Progenitor cell of endocrine pancreas (in vitro differentiated cells): ENCODE data around the gene C15orf62. TPM values are rescaled to one million over a fixed set of nuclear protein-coding genes. Genes with fewer than 3 reads are reported as not detected.
A peak's percentile ranks its signal among the peaks of the same experiment; 100 is the strongest.

Source experiments
- DNase-seq: peaks from one replicate; pipeline ENCODE4 v3.0.0; 2021; ENCODE audit warnings: low spot score; ENCODE audit not compliant: unreplicated experiment
- H3K27ac Mint-ChIP-seq: 2 replicates; pipeline ENCODE4 v1.8.0; 2021; ENCODE audit warnings: mild to moderate bottlenecking, moderate library complexity, mixed read lengths
- H3K27me3 Mint-ChIP-seq: 2 replicates; pipeline ENCODE4 v1.8.0; 2021; ENCODE audit warnings: mixed read lengths
- H3K36me3 Mint-ChIP-seq: 2 replicates; pipeline ENCODE4 v1.8.0; 2022; ENCODE audit warnings: mixed read lengths; ENCODE audit not compliant: insufficient read depth
- H3K4me1 Mint-ChIP-seq: 2 replicates; pipeline ENCODE4 v1.8.0; 2021; ENCODE audit warnings: low read depth, mixed read lengths
- H3K4me3 Mint-ChIP-seq: 2 replicates; pipeline ENCODE4 v1.8.0; 2021; ENCODE audit warnings: low read depth, mild to moderate bottlenecking, moderate library complexity, mixed read lengths
- H3K9me3 Mint-ChIP-seq: 2 replicates; pipeline ENCODE4 v1.8.0; 2021; ENCODE audit warnings: low read depth, mixed read lengths
- total RNA-seq: library from RNA; stranded (reverse); gene quantifications from 2 replicates; pipeline ENCODE4 v1.2.1, GENCODE V29; 2021
- TF ChIP-seq, protein P1 (sequence below): fragments of 200-600 bp; sonication (generic); IDR thresholded peaks from one replicate; pipeline ENCODE4 v1.5.0; 2021; ENCODE audit warnings: antibody characterized with exemption, mild to moderate bottlenecking; ENCODE audit not compliant: unreplicated experiment

C15orf62 gene
- total RNA-seq, 1 donor from 2014 or later = 1.9 TPM

DNA sequence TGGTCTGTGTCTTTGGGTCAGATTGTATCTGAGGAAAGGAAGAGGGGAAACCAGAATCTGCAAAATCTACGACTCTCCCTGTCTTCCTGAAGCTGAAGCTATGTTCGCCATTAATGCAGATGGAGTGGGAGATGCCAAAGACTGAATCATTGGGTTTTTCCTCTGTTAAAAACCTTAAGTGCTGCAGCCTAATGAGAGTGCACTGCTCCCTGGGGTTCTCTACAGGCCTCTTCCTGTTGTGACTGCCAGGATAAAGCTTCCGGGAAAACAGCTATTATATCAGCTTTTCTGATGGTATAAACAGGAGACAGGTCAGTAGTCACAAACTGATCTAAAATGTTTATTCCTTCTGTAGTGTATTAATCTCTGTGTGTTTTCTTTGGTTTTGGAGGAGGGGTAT is 38.7 kb upstream of the C15orf62 start:
- Mint-ChIP-seq H3K36me3 (peaks cover 11% of the 10 kb centered on the region), H3K27ac (no peak overlapping the region), H3K4me1 (peaks cover 1% of the 10 kb centered on the region), H3K4me3 (no peak overlapping the region), H3K9me3 (no peaks in the 10 kb centered on the region), H3K27me3 (no peaks in the 10 kb centered on the region)
- TF ChIP-seq, protein P1, sequence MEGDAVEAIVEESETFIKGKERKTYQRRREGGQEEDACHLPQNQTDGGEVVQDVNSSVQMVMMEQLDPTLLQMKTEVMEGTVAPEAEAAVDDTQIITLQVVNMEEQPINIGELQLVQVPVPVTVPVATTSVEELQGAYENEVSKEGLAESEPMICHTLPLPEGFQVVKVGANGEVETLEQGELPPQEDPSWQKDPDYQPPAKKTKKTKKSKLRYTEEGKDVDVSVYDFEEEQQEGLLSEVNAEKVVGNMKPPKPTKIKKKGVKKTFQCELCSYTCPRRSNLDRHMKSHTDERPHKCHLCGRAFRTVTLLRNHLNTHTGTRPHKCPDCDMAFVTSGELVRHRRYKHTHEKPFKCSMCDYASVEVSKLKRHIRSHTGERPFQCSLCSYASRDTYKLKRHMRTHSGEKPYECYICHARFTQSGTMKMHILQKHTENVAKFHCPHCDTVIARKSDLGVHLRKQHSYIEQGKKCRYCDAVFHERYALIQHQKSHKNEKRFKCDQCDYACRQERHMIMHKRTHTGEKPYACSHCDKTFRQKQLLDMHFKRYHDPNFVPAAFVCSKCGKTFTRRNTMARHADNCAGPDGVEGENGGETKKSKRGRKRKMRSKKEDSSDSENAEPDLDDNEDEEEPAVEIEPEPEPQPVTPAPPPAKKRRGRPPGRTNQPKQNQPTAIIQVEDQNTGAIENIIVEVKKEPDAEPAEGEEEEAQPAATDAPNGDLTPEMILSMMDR = no peak
- DNase-seq = no peak

DNA sequence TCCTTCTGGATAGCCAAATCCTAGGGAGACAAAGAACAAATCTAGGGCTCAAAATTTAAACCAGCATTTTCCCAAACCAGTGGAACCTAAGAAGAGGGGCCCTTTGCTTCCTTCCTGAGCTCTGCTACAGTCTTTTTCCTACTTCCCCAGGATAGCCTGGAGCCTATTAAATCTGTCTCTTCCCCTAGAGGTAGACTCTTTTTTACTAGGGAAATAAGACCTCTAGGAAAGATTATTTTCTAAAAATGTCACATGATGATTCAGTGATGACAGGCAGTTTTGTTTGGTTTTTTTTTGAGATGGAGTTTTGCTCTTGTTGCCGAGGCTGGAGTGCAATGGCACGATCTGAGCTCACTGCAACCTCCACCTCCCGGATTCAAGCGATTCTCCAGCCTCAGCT is 33.2 kb upstream of the C15orf62 start:
- H3K27me3 Mint-ChIP-seq = no peaks in the 10 kb centered on the region
- no peaks in the 10 kb centered on the region for H3K9me3 Mint-ChIP-seq
- DNase-seq = no peak
- H3K36me3 Mint-ChIP-seq = peaks cover 3% of the 10 kb centered on the region
- peak overlapping the region; percentile 94 for H3K27ac Mint-ChIP-seq
- H3K4me1 Mint-ChIP-seq = peaks cover 21% of the 10 kb centered on the region
- H3K4me3 Mint-ChIP-seq = peak overlapping the region; percentile 43
- TF ChIP-seq, protein P1 = no peak

DNA sequence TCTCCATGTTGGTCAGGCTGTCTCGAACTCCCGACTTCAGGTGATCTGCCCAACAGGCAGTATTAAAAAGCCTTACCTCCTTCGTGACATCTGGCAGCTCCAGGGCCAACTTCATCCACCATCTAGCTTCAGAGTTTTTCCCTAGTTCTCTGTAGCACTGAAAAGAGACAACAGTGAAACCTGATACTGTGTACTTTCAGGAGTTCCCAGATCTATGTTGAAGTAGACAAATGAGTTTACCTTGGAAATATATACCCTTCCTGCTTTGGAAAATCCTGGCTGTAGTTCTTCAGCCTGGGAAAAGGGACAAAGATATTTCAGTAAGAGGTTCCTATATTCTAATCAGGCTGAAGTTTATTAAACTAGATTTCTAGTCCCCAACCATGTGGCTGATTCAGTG is 32.7 kb upstream of the C15orf62 start:
- Mint-ChIP-seq H3K4me1 (peaks cover 21% of the 10 kb centered on the region), H3K9me3 (no peaks in the 10 kb centered on the region), H3K36me3 (peaks cover 3% of the 10 kb centered on the region), H3K27ac (peak overlapping the region; percentile 94), H3K27me3 (no peaks in the 10 kb centered on the region), H3K4me3 (peak overlapping the region; percentile 43)
- DNase-seq = no peak
- TF ChIP-seq, protein P1 = no peak

DNA sequence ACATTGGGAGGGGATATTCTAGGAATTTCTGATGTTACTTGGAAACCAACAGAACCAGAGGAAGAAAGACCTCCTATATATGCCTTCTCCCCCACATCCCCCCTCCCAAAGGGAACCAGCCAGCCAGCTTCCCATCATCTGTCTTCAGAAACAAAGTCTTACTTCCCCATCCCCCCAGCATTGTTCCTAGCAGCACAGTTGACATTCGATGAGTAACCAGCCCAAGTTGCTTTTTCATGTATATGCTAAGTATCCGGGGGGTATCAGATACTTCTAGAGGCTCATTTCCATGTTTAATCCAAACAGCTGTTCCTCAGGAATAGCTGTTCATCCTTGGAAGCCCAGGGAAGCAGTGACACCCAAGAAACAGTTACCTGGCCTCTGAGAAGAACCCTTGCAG is 30.7 kb upstream of the C15orf62 start:
- Mint-ChIP-seq H3K9me3 (no peaks in the 10 kb centered on the region), H3K36me3 (peaks cover 4% of the 10 kb centered on the region), H3K4me1 (peaks cover 21% of the 10 kb centered on the region), H3K27ac (no peak overlapping the region), H3K27me3 (no peaks in the 10 kb centered on the region), H3K4me3 (no peak overlapping the region)
- TF ChIP-seq, protein P1 = no peak
- no peak for DNase-seq

DNA sequence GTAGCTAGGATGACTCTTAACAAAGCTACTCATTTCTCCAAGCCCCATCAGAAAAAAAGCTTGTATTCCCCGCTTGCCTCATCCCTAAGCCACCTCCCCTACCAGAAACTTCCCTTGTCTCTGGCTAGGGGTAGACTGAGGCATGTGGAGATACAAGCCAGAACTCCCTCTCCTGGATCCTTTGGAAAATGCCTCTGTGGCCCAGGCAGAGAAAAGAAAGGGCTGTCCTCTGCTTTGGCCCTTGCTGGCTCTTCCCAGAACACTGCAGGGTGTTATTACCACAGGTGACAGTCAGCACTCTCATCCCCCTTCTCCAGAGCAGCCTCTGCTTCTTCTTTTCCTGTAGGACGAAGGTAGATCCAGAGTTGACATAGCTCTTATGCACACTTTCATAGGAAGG is 29.9 kb upstream of the C15orf62 start:
- Mint-ChIP-seq H3K27me3 (no peaks in the 10 kb centered on the region), H3K36me3 (peaks cover 4% of the 10 kb centered on the region), H3K9me3 (no peaks in the 10 kb centered on the region), H3K4me1 (peaks cover 21% of the 10 kb centered on the region), H3K27ac (no peak overlapping the region), H3K4me3 (no peak overlapping the region)
- no peak for DNase-seq
- TF ChIP-seq, protein P1 = no peak
